OCI-LY7 (cell line): ENCODE results near the gene ECEL1. TPM values are rescaled to one million over a fixed set of nuclear protein-coding genes. Genes with fewer than 3 reads are reported as not detected.

Experiments used
- BruUV-seq: library from RNA; stranded (reverse); fragments of 400-500 nt; replicated peaks from 2 replicates; lab custom pipeline; 2021; lab: Mats Ljungman, UMichigan
- CTCF ChIA-PET: fragments of 300-600 bp; sonication (Branson Sonifier 250); formaldehyde crosslinking; loops from one replicate; lab custom pipeline; 2022; ENCODE audit warnings: antibody characterized with exemption; ENCODE audit not compliant: unreplicated experiment; lab: Charles Lee
- POLR2A ChIA-PET: fragments of 300-600 bp; sonication (Branson Sonifier 250); formaldehyde crosslinking; loops from one replicate; lab custom pipeline; 2022; ENCODE audit warnings: antibody characterized with exemption; lab: Charles Lee
- DNase-seq: peaks from one replicate; pipeline ENCODE4 v3.0.0-alpha.2; 2015; ENCODE audit warnings: low spot score
- H2AFZ ChIP-seq: fragments of 200-600 bp; sonication (generic), shearing (Covaris generic); 2 replicates; pipeline ENCODE4 v1.6.1; 2014; ENCODE audit warnings: mild to moderate bottlenecking, antibody characterized with exemption, low read length, moderate library complexity
- H3K27ac ChIP-seq: fragments of 200-600 bp; sonication (generic); 2 replicates; pipeline ENCODE4 v1.5.1; 2014; ENCODE audit warnings: mixed run types, low read depth, mild to moderate bottlenecking, moderate library complexity, low read length, inconsistent platforms; ENCODE audit not compliant: poor library complexity, severe bottlenecking
- H3K36me3 ChIP-seq: fragments of 200-600 bp; sonication (generic); 2 replicates; pipeline ENCODE4 v1.6.1; 2014; ENCODE audit warnings: mild to moderate bottlenecking, antibody characterized with exemption, low read length, moderate library complexity, mixed read lengths; ENCODE audit not compliant: insufficient read depth
- H3K4me1 ChIP-seq: fragments of 200-600 bp; sonication (generic); 2 replicates; pipeline ENCODE4 v1.5.1; 2014; ENCODE audit warnings: mild to moderate bottlenecking, low read length; ENCODE audit not compliant: insufficient read depth, poor library complexity, severe bottlenecking
- H3K4me2 ChIP-seq: fragments of 200-600 bp; sonication (generic); 2 replicates; pipeline ENCODE4 v1.6.1; 2014; ENCODE audit warnings: mild to moderate bottlenecking, low read length
- H3K4me3 ChIP-seq: fragments of 200-600 bp; sonication (generic); 2 replicates; pipeline ENCODE4 v1.5.1; 2014; ENCODE audit warnings: mild to moderate bottlenecking, low read depth, low read length; ENCODE audit not compliant: poor library complexity, severe bottlenecking
- H3K79me2 ChIP-seq: fragments of 200-600 bp; sonication (generic); 2 replicates; pipeline ENCODE4 v1.6.1; 2016; ENCODE audit warnings: low read depth, mild to moderate bottlenecking, low read length, moderate library complexity, mixed read lengths; ENCODE audit not compliant: insufficient read depth
- H3K9me2 ChIP-seq: fragments of 200-600 bp; sonication (generic); 2 replicates; pipeline ENCODE4 v1.6.1; 2016; ENCODE audit warnings: mild to moderate bottlenecking, low read length, mixed read lengths; ENCODE audit not compliant: insufficient read depth
- H3K9me3 ChIP-seq: fragments of 200-600 bp; sonication (generic); 2 replicates; pipeline ENCODE4 v1.6.1; 2014; ENCODE audit warnings: mild to moderate bottlenecking, mixed run types, low read length, mixed read lengths
- H4K20me1 ChIP-seq: fragments of 200-600 bp; sonication (generic); 2 replicates; pipeline ENCODE4 v1.6.1; 2014; ENCODE audit warnings: mild to moderate bottlenecking, antibody characterized with exemption, low read length, moderate library complexity, mixed read lengths; ENCODE audit not compliant: insufficient read depth
- CTCF ChIP-seq: fragments of 200-600 bp; sonication (generic); conservative IDR thresholded peaks from 2 replicates; pipeline ENCODE4 v1.5.1; 2014; ENCODE audit warnings: mild to moderate bottlenecking, antibody characterized with exemption, low read length, moderate library complexity, mixed read lengths
- EZH2phosphoT487 ChIP-seq: fragments of 200-600 bp; sonication (generic); IDR thresholded peaks from 2 replicates; pipeline ENCODE4 v1.6.1; 2018; ENCODE audit warnings: low read depth, borderline replicate concordance, mild to moderate bottlenecking, mixed run types, antibody characterized with exemption, low read length, moderate library complexity, mixed read lengths
- intact Hi-C: fragments of 100-400 bp; cut with micrococcal nuclease; formaldehyde crosslinking; loops from one replicate; pipeline ENCODE4 v1.10.0; 2022; ENCODE audit not compliant: unreplicated experiment
- total RNA-seq, 2 experiments: library from RNA; depleted of rRNA in 1 of 2; stranded (reverse); fragments of >200 nt in 1 of 2; shearing (Covaris generic) in 1 of 2; gene quantifications; 2 replicates each; pipeline ENCODE4 v1.2.3, GENCODE V29; 2014 to 2022

Gene ECEL1
- total RNA-seq, 2 experiments from 2014 or later, result not detected

GRCh38 chr2:232519581-232520438 lies 32.2 kb upstream of the ECEL1 start, which contains the start of gene PRSS56:
Gene PRSS56, plus strand, starts transcription at chr2:232520388. Its CDS starts 211 bp downstream, at chr2:232520599.
- ChIA-PET POLR2A (no interaction called here), CTCF (interaction anchor here (0.5 kb wide), 1 partner anchor 49 kb away, joined by 3 read pairs; no protein-coding TSS in a partner anchor)
- Histone ChIP-seq H3K4me2 (no peak within 1 kb of the TSS), H3K36me3 (no peaks in the 10 kb centered on the region), H2AFZ (no peak within 1 kb of the TSS), H3K79me2 (no peaks in the 10 kb centered on the region), H3K9me2 (no peaks in the 10 kb centered on the region), H3K27ac (no peak within 1 kb of the TSS), H3K9me3 (no peaks in the 10 kb centered on the region), H3K4me1 (no peaks in the 10 kb centered on the region), H4K20me1 (no peaks in the 10 kb centered on the region), H3K4me3 (no peak within 1 kb of the TSS)
- intact Hi-C loops, result loop anchor here (5.0 to 10.0 kb wide), 2 partner anchors 155 to 193 kb away; no protein-coding TSS in a partner anchor
- BruUV-seq, result no TSS peak
- no peak for TF ChIP-seq EZH2phosphoT487
- TF ChIP-seq CTCF, result no peak
- no peak for DNase-seq

- H3K4me1 ChIP-seq, result no peaks in the 10 kb centered on the region
- POLR2A ChIA-PET, result no interaction called here
- H3K79me2 ChIP-seq, result no peaks in the 10 kb centered on the region
- TF ChIP-seq EZH2phosphoT487, result no peak
- no peak for TF ChIP-seq CTCF
- DNase-seq, result no peak
- H2AFZ ChIP-seq, result no peak overlapping the region
- no peak overlapping the region for H3K27ac ChIP-seq
- no TSS peak for BruUV-seq
- H4K20me1 ChIP-seq, result no peaks in the 10 kb centered on the region
- CTCF ChIA-PET, result no interaction called here
- no peaks in the 10 kb centered on the region for H3K9me3 ChIP-seq
- intact Hi-C loops, result no loop called here
- H3K4me2 ChIP-seq, result no peak overlapping the region
- no peaks in the 10 kb centered on the region for H3K9me2 ChIP-seq
- H3K36me3 ChIP-seq, result no peaks in the 10 kb centered on the region
- no peak overlapping the region for H3K4me3 ChIP-seq
Measured at GRCh38 chr2:232518844-232519243, 31.2 kb upstream of the ECEL1 start.

GRCh38 chr2:232516551-232516950 lies 28.9 kb upstream of the ECEL1 start:
- intact Hi-C loops, result no loop called here
- Histone ChIP-seq H4K20me1 (no peaks in the 10 kb centered on the region), H3K9me2 (no peaks in the 10 kb centered on the region), H3K9me3 (no peaks in the 10 kb centered on the region), H3K4me3 (no peak overlapping the region), H2AFZ (no peak overlapping the region), H3K79me2 (no peaks in the 10 kb centered on the region), H3K4me1 (no peaks in the 10 kb centered on the region), H3K36me3 (no peaks in the 10 kb centered on the region), H3K27ac (no peak overlapping the region), H3K4me2 (no peak overlapping the region)
- no peak for DNase-seq
- TF ChIP-seq EZH2phosphoT487, result no peak
- TF ChIP-seq CTCF, result no peak
- ChIA-PET CTCF (interaction anchor here (0.7 kb wide), 1 partner anchor 938 kb away, joined by 3 read pairs; no protein-coding TSS in a partner anchor), POLR2A (interaction anchor here (0.6 kb wide), 1 partner anchor 146 kb away, joined by 4 read pairs; no protein-coding TSS in a partner anchor)
- BruUV-seq, result no TSS peak
